PC-9 (cell line): ENCODE results near the gene STUB1. TPM values are rescaled to one million over a fixed set of nuclear protein-coding genes. Genes with fewer than 3 reads are reported as not detected.

ENCODE experiments used
- BruUV-seq: library from RNA; stranded (reverse); fragments of 400-500 nt; replicated peaks from 2 replicates; lab custom pipeline; 2021; lab: Mats Ljungman, UMichigan
- CTCF ChIA-PET: fragments of 300-600 bp; sonication (Branson Sonifier 250); formaldehyde crosslinking; loops from one replicate; lab custom pipeline; 2022; ENCODE audit warnings: antibody characterized with exemption; lab: Charles Lee
- POLR2A ChIA-PET: fragments of 300-600 bp; sonication (Branson Sonifier 250); formaldehyde crosslinking; loops from one replicate; lab custom pipeline; 2022; ENCODE audit warnings: antibody characterized with exemption; ENCODE audit not compliant: unreplicated experiment; lab: Charles Lee
- DNase-seq, 2 experiments: peaks; one replicate each; pipeline versions ENCODE4 v3.0.0 to v3.0.0-alpha.2; 2015 to 2022; ENCODE audit warnings: mixed read lengths in 1 of 2
- H2AFZ ChIP-seq: fragments of 200-600 bp; sonication (generic); 2 replicates; pipeline ENCODE4 v1.8.1; 2017; ENCODE audit warnings: antibody characterized with exemption
- H3F3A ChIP-seq: fragments of 200-600 bp; sonication (generic); 2 replicates; pipeline ENCODE4 v1.8.1; 2017; ENCODE audit warnings: antibody characterized with exemption, mild to moderate bottlenecking, low read depth; ENCODE audit not compliant: insufficient read depth
- H3K27ac ChIP-seq: fragments of 200-600 bp; sonication (generic); 2 replicates; pipeline ENCODE4 v1.6.1; 2016; ENCODE audit warnings: mixed run types
- H3K27me3 ChIP-seq: fragments of 200-600 bp; sonication (generic); 2 replicates; pipeline ENCODE4 v1.6.1; 2016; ENCODE audit warnings: low read depth, mixed run types; ENCODE audit not compliant: insufficient read depth
- H3K36me3 ChIP-seq: fragments of 200-600 bp; sonication (generic); 2 replicates; pipeline ENCODE4 v1.6.1; 2016; ENCODE audit warnings: low read depth, mixed run types
- H3K4me1 ChIP-seq: fragments of 200-600 bp; sonication (generic); replicated peaks from 2 replicates; pipeline ENCODE4 v1.6.1; 2016; ENCODE audit warnings: mixed run types; ENCODE audit not compliant: insufficient read depth
- H3K4me2 ChIP-seq: fragments of 200-600 bp; sonication (generic); 2 replicates; pipeline ENCODE4 v1.6.1; 2017; ENCODE audit warnings: mixed run types
- H3K4me3 ChIP-seq: fragments of 200-600 bp; sonication (generic); 2 replicates; pipeline ENCODE4 v1.6.1; 2016; ENCODE audit warnings: mixed run types
- H3K79me2 ChIP-seq: fragments of 200-600 bp; sonication (generic); 2 replicates; pipeline ENCODE4 v1.6.1; 2017; ENCODE audit warnings: low read depth, mixed run types
- H3K9me2 ChIP-seq: fragments of 200-600 bp; sonication (generic); 2 replicates; pipeline ENCODE4 v1.8.1; 2017; ENCODE audit warnings: mild to moderate bottlenecking; ENCODE audit not compliant: insufficient read depth
- H3K9me3 ChIP-seq: fragments of 200-600 bp; sonication (generic); 2 replicates; pipeline ENCODE4 v1.8.1; 2016; ENCODE audit warnings: low read depth; ENCODE audit not compliant: insufficient read depth
- H4K20me1 ChIP-seq: fragments of 200-600 bp; sonication (generic); 2 replicates; pipeline ENCODE4 v1.8.1; 2017; ENCODE audit not compliant: insufficient read depth
- CTCF ChIP-seq: fragments of 200-600 bp; sonication (generic); conservative IDR thresholded peaks from 2 replicates; pipeline ENCODE4 v1.6.1; 2017; ENCODE audit warnings: mixed run types, antibody characterized with exemption, mild to moderate bottlenecking, moderate library complexity
- EZH2 ChIP-seq: fragments of 200-600 bp; sonication (generic); IDR thresholded peaks from 2 replicates; pipeline ENCODE4 v1.8.0; 2017; ENCODE audit warnings: antibody characterized with exemption, low read depth
- intact Hi-C: fragments of 100-400 bp; cut with micrococcal nuclease; formaldehyde crosslinking; loops from one replicate; pipeline ENCODE4 v1.10.0; 2022; ENCODE audit not compliant: unreplicated experiment
- total RNA-seq: library from RNA; stranded (reverse); gene quantifications from 2 replicates; pipeline ENCODE4 v1.2.3, GENCODE V29; 2021

STUB1 gene
- total RNA-seq, 1 experiment from 2014 or later: 174 TPM

GRCh38 chr16:719815-720446 is 39.7 kb downstream of the STUB1 start:
- H2AFZ ChIP-seq: no peak overlapping the region
- H3K4me2 ChIP-seq: peak overlapping the region; percentile 94
- H3K79me2 ChIP-seq: peaks cover 8% of the 10 kb centered on the region
- ChIA-PET CTCF (interaction anchor here (0.5 to 1.1 kb wide), 6 partner anchors 15 to 350 kb away, joined by 3 to 11 read pairs (median 4); partner anchors contain the start of genes MRPL28 and STUB1), POLR2A (interaction anchor here (0.5 to 1.0 kb wide), 5 partner anchors 8 to 154 kb away, joined by 4 to 9 read pairs (median 5); partner anchors contain the start of genes CIAO3 and METTL26)
- peaks cover 31% of the 10 kb centered on the region; the same call in 1 of the 2 replicates for H3F3A ChIP-seq
- H3K36me3 ChIP-seq: no peaks in the 10 kb centered on the region
- H3K4me1 ChIP-seq: peaks cover 35% of the 10 kb centered on the region
- peak in 1 of 2 experiments; percentile 43 for DNase-seq
- no peaks in the 10 kb centered on the region for H3K27me3 ChIP-seq
- H3K27ac ChIP-seq: peak overlapping the region; percentile 55; the same call in 1 of the 2 replicates
- H3K9me2 ChIP-seq: no peaks in the 10 kb centered on the region
- peaks cover 12% of the 10 kb centered on the region; the same call in 1 of the 2 replicates for H4K20me1 ChIP-seq
- peak overlapping the region; percentile 98 for H3K4me3 ChIP-seq
- no peaks in the 10 kb centered on the region for H3K9me3 ChIP-seq
- BruUV-seq: no TSS peak
- TF ChIP-seq EZH2 (no peak), CTCF (no peak)
- intact Hi-C loops: loop anchor here (2.0 kb wide), 1 partner anchor 65 kb away; no protein-coding TSS in a partner anchor

- Histone ChIP-seq H4K20me1 (peaks cover 12% of the 10 kb centered on the region; the same call in 1 of the 2 replicates), H3K9me3 (no peaks in the 10 kb centered on the region), H3K79me2 (peaks cover 8% of the 10 kb centered on the region), H3K4me3 (peak overlapping the region; percentile 98), H3K27me3 (no peaks in the 10 kb centered on the region), H3K4me1 (peaks cover 35% of the 10 kb centered on the region), H3F3A (peaks cover 36% of the 10 kb centered on the region), H3K4me2 (peak overlapping the region; percentile 94), H2AFZ (peak overlapping the region; percentile 75), H3K36me3 (no peaks in the 10 kb centered on the region), H3K9me2 (no peaks in the 10 kb centered on the region), H3K27ac (peak overlapping the region; percentile 55)
- intact Hi-C loops: loop anchor here (2.0 kb wide), 1 partner anchor 64 kb away; no protein-coding TSS in a partner anchor
- POLR2A ChIA-PET: interaction anchor here (0.5 to 1.0 kb wide), 5 partner anchors 8 to 154 kb away, joined by 4 to 9 read pairs (median 5); partner anchors contain the start of genes CIAO3 and METTL26
- peak in 1 of 2 experiments; percentile 55 for DNase-seq
- TSS peak; percentile 36 for BruUV-seq
- TF ChIP-seq EZH2 (no peak), CTCF (peak; percentile 20; the same call in 1 of the 2 replicates)
- CTCF ChIA-PET: interaction anchor here (0.5 to 0.6 kb wide), 3 partner anchors 40 to 350 kb away, joined by 3 to 11 read pairs (median 4); partner anchors contain the start of genes MRPL28 and STUB1
Measured at GRCh38 chr16:720447-720989, 40.3 kb downstream of the STUB1 start.
